Right lobe of liver (tissue), 6 donors: Measurements from ENCODE around the gene CALU. TPM values are rescaled to one million over a fixed set of nuclear protein-coding genes. Genes with fewer than 3 reads are reported as not detected.
A peak's percentile ranks its signal among the peaks of the same experiment; 100 is the strongest.

Experiments
- ATAC-seq, 4 donors: fragments of 200-7000 bp; cut with Tn5 transposase; one replicate each; pipeline ENCODE4 v1.9.1; 2020; ENCODE audit warnings: mild to moderate bottlenecking in 4 of 4, moderate library complexity in 4 of 4
- DNase-seq, 3 donors: peaks; one replicate each; pipeline ENCODE4 v3.0.0-alpha.2; 2020
- H3K27ac ChIP-seq, 3 donors: fragments of 200-600 bp; one replicate each; pipeline ENCODE4 v1.8.0; 2022
- H3K27me3 ChIP-seq, 2 donors: fragments of 200-600 bp; one replicate each; pipeline ENCODE4 v1.8.0; 2022
- H3K36me3 ChIP-seq, 4 donors: fragments of 200-600 bp; sonication (generic) in 1 of 4; one replicate each; pipeline versions ENCODE4 v1.5.1 to v1.8.0; 2017 to 2022; ENCODE audit warnings: control low read depth in 1 of 4
- H3K4me1 ChIP-seq, 4 donors: fragments of 200-600 bp; sonication (generic) in 1 of 4; one replicate each; pipeline versions ENCODE4 v1.5.1 to v1.8.0; 2017 to 2022; ENCODE audit warnings: control low read depth in 1 of 4
- H3K4me3 ChIP-seq, 3 donors: fragments of 200-600 bp; one replicate each; pipeline ENCODE4 v1.8.0; 2022
- H3K9me3 ChIP-seq, 4 donors: fragments of 200-600 bp; sonication (generic) in 1 of 4; one replicate each; pipeline versions ENCODE4 v1.5.1 to v1.8.0; 2017 to 2022; ENCODE audit warnings: control low read depth in 1 of 4
- POLR2A ChIP-seq: fragments of 450-650 bp; IDR thresholded peaks from one replicate; pipeline ENCODE4 v1.6.1; 2017; ENCODE audit warnings: antibody characterized with exemption, mild to moderate bottlenecking
- WGBS: methylation state at CpG from one replicate; pipeline ENCODE4 v1.1.6; 2018; ENCODE audit warnings: low coverage, low lambda C conversion rate; ENCODE audit not compliant: insufficient coverage; ENCODE audit errors: missing lambda C conversion rate; 5-methylcytosine and 5-hydroxymethylcytosine counted together
- intact Hi-C, 2 donors: fragments of 100-400 bp; cut with DNase I; formaldehyde crosslinking; loops; one replicate each; pipeline versions ENCODE4 v1.11.2 to v1.14.1; 2022
- total RNA-seq, 6 experiments: library from RNA; depleted of rRNA in 2 of 6; stranded (reverse); fragments of >200 nt in 2 of 6; fragmentation: NEBNext Ultra II Directional in 3 of 6; extraction: Animal tissue kit (Norgen Biotek cat#: 25700) in 3 of 6; gene quantifications; one replicate each; pipeline versions ENCODE4 v1.1.0 to v1.2.4, GENCODE V29; 2016 to 2023
- TF ChIP-seq, protein P1 (sequence below), 4 donors: fragments of 200-600 bp in 3 of 4; fragments of 450-650 bp in 1 of 4; IDR thresholded peaks; one replicate each; pipeline versions ENCODE4 v1.5.1 to v1.8.0; 2016 to 2022; ENCODE audit warnings: antibody characterized with exemption in 4 of 4, mild to moderate bottlenecking in 2 of 4
- donor health status: DM: no; HTN: yes; CAD: no.
- donor health status: DM: no; HTN: no; CAD: no.
- donor health status: DM: no; HTN: no; CAD: no.
- donor health status: DM: no; HTN: yes; CAD: no.
- donor health status: DM: no; HTN: yes; CAD: no.

Gene CALU
- total RNA-seq, 6 experiments from 2014 or later: 25.4 to 48.3 (median 42.1) TPM

DNA sequence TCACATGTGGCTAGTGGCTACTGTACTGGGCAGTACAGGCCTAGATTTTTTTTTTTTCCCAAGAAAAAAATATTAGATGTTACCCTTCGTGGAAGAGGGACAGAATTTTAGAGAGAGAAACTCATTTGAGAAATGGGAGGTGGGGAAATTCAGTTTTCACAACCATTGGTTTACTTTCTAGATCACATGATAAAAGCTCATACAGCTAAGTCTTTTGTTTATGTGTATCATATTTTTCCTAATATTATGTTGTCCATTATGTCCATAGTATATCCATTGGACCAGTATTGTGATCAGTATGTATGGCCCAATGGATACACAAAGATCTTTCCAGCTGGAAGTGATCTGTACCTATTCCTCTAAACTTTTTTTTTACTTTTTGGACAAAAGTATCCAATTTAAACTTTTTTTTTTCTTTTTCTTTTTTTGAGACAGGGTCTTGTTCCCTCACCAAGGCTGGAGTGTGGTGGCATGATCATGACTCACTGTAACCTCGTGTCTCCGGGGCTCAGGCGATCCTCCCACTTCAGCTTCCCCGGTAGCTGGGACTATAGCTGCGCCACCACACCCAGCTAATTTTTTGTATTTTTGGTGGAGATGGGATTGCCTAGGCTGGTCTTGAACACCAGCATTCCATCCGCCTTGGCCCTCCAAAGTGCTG is 4.1 kb downstream of the CALU start:
- H3K27ac ChIP-seq: no peak overlapping the region
- no peak for TF ChIP-seq POLR2A
- TF ChIP-seq, protein P1, sequence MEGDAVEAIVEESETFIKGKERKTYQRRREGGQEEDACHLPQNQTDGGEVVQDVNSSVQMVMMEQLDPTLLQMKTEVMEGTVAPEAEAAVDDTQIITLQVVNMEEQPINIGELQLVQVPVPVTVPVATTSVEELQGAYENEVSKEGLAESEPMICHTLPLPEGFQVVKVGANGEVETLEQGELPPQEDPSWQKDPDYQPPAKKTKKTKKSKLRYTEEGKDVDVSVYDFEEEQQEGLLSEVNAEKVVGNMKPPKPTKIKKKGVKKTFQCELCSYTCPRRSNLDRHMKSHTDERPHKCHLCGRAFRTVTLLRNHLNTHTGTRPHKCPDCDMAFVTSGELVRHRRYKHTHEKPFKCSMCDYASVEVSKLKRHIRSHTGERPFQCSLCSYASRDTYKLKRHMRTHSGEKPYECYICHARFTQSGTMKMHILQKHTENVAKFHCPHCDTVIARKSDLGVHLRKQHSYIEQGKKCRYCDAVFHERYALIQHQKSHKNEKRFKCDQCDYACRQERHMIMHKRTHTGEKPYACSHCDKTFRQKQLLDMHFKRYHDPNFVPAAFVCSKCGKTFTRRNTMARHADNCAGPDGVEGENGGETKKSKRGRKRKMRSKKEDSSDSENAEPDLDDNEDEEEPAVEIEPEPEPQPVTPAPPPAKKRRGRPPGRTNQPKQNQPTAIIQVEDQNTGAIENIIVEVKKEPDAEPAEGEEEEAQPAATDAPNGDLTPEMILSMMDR (IDR thresholded peaks at IDR 0.05): no peak
- ATAC-seq (no peak), DNase-seq (no peak)
- WGBS: 72% methylated on average over 3 of the region's 7 CpGs
- no peaks in the 10 kb centered on the region for H3K9me3 ChIP-seq
- H3K36me3 ChIP-seq: peaks cover 0 to 6% (median 0%) of the 10 kb centered on the region in 4 donors
- H3K4me3 ChIP-seq: no peak overlapping the region
- H3K27me3 ChIP-seq: no peaks in the 10 kb centered on the region
- H3K4me1 ChIP-seq: peaks cover 0 to 39% (median 10%) of the 10 kb centered on the region in 4 donors
- intact Hi-C loops: no loop called here

DNA sequence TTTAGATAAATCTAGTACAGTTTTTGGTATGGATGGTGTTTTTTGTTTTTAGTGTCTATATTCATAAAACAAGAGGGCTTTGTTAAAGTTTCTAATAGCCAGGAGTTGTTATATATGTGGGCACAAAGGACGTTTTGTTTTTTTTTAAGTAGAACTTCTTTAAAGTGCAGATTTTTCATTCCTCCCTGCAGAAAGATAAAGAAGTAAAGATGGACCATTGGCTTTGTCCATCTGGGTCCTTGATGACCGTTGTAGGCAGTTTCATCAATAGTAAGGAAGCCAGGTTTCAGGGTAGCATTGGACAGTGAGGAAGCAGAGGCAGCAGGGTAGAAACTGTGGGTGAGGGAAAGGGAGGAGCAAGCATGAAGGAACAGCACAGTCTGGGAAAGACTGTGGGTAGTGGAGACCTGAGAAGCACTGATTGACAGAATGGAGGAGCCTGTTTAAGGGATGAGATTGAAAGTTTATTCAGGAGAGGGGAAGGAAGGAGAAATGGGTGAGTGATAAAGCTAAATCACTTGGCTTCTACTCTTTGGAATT is 5.3 kb downstream of the CALU start:
- Histone ChIP-seq H3K9me3 (no peaks in the 10 kb centered on the region), H3K4me3 (no peak overlapping the region), H3K4me1 (peaks cover 0 to 39% (median 8%) of the 10 kb centered on the region in 4 donors), H3K27me3 (no peaks in the 10 kb centered on the region), H3K36me3 (peaks cover 0 to 16% (median 6%) of the 10 kb centered on the region in 4 donors), H3K27ac (no peak overlapping the region)
- TF ChIP-seq, protein P1 (IDR thresholded peaks at IDR 0.05): no peak
- no peak for TF ChIP-seq POLR2A
- 42% methylated on average over 2 of the region's 2 CpGs for WGBS
- intact Hi-C loops: no loop called here
- ATAC-seq (no peak), DNase-seq (no peak)

DNA sequence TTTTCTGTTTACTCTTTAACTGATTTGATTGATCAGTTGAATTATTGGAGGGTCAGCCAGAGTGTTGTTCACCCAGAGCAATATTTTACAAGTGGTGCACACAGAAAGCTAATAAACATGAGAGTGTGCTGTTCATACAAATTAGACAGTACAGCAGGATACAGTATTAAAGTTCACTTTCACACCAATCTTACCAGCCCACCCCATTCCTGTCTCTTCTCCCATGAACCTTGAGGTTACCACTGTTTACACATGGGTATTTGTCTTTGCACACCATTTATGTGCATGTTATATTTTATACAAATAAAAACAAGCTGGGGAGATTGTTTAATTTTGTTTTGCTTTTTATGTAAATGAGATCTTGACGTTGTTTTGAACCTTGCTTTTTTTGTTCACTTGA is 6.5 kb downstream of the CALU start:
- intact Hi-C loops: no loop called here
- no peak overlapping the region for H3K4me3 ChIP-seq
- H3K36me3 ChIP-seq: peaks cover 0 to 23% (median 11%) of the 10 kb centered on the region in 4 donors
- ATAC-seq: peak in 1 of 4 donors; percentile 22
- H3K4me1 ChIP-seq: peaks cover 0 to 32% (median 5%) of the 10 kb centered on the region in 4 donors
- H3K27ac ChIP-seq: no peak overlapping the region
- no peaks in the 10 kb centered on the region for H3K9me3 ChIP-seq
- DNase-seq: no peak
- 39% methylated on average over 1 of the region's 1 CpG for WGBS
- no peaks in the 10 kb centered on the region for H3K27me3 ChIP-seq
- TF ChIP-seq, protein P1 (IDR thresholded peaks at IDR 0.05): no peak
- TF ChIP-seq POLR2A: no peak

DNA sequence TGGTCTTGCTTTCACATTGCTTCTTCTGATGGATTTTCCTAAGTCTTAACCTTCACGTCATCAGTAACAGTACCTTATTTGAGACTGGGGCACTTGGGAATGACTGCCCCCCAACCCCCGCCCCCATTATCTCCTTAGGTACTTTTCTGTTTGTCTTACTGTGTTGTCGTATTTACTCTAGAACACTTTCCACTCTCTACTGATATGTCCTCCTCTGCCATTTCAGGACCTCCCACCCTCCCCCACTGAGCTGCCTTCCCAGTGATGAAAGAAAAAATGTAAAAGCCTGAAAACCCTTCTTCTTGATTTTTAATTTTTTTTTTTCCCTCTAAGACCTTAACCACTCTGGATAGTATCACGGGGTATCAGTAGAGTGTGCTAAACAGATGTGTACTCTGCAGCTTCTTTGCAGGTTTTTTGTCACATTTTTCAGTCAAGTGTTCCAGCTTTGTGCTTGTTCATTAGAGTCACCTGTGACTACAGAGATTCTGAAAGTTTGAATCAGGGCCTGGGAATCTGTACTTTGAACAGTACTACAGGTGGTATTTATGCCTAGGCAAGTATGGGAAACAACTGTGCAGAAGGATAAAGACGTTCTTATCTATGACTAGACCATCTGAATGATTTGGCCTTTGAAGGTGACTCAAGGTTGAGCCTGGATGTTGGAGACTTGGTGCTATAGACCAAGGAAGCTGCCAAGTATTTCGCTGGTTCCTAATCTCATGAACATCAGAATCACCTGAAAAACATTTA is 8.3 kb downstream of the CALU start:
- Histone ChIP-seq H3K27me3 (no peaks in the 10 kb centered on the region), H3K36me3 (peaks cover 0 to 24% (median 13%) of the 10 kb centered on the region in 4 donors), H3K27ac (no peak overlapping the region), H3K9me3 (no peaks in the 10 kb centered on the region), H3K4me1 (peaks cover 0 to 15% (median 4%) of the 10 kb centered on the region in 4 donors), H3K4me3 (no peak overlapping the region)
- TF ChIP-seq, protein P1 (IDR thresholded peaks at IDR 0.05): no peak
- no peak for TF ChIP-seq POLR2A
- WGBS: 66% methylated on average over 5 of the region's 6 CpGs
- ATAC-seq: peak in 1 of 4 donors; percentile 58
- intact Hi-C loops: no loop called here
- DNase-seq: no peak
